Measurements from ENCODE around the gene FGD1. TPM values are rescaled to one million over a fixed set of nuclear protein-coding genes. Genes with fewer than 3 reads are reported as not detected.

Gene FGD1
- total and polyA plus RNA-seq, 2 of the 4 experiments (the other 2 are of a cell fraction), result 2.0 to 12.3 TPM

DNA sequence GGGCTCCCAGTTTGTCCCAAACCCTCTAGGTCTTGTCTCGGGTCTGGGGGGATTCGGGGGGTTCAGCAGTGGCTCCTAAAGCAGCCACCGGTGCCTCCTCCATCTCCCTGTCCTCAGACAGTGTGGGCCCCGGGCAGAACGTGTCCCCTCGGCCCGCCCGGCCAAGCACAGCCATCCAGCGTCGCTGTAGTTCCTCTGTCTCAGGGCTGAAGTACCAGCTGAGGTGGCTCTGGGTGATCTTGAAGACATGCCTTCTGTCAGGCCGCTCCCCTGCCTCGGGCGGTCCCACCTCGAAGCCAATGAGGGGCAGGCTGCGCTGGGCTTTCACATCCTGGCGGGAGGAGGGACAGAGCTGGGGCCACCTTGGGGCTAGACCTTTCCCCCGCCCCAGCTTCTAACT lies 50.0 kb downstream of the FGD1 start:
- Histone ChIP-seq H3K18ac (ENCODE audit: low read depth, low read length) (no peak overlapping the region), H2BK5ac (ENCODE audit: low read depth, low read length, poor library complexity, severe bottlenecking) (no peak overlapping the region), H2AK9ac (replicated peaks; ENCODE audit: low read depth, low read length, poor library complexity) (no peak overlapping the region), H3K23ac (ENCODE audit: low read depth, low read length) (no peak overlapping the region), H3K9ac (ENCODE audit: low read depth, low read length) (no peak overlapping the region), H4K8ac (ENCODE audit: low read depth in 2 of 2, low read length in 2 of 2) (no peak overlapping the region), H3K79me1 (ENCODE audit: low read depth in 1 of 2, low read length in 2 of 2) (peaks cover 3 to 10% of the 10 kb centered on the region in 2 experiments; a peak in 3 of 4 replicates), H4K5ac (ENCODE audit: low read depth, low read length) (no peak overlapping the region), H3K56ac (ENCODE audit: extremely low read depth, insufficient read depth, low read length) (no peak overlapping the region), H3K4ac (ENCODE audit: low read depth, low read length) (no peak overlapping the region), H3K14ac (replicated peaks; ENCODE audit: low read depth, low read length) (no peak overlapping the region), H3K4me1 (ENCODE audit: control insufficient read depth, insufficient read depth, low read length) (no peaks in the 10 kb centered on the region), H3K4me3 (ENCODE audit: insufficient read depth, low read depth, low read length) (no peak overlapping the region), H2AFZ (replicated peaks; ENCODE audit: low read length, poor library complexity) (peak overlapping the region; percentile 49), H4K20me1 (ENCODE audit: insufficient read depth, low read length) (peaks cover 3% of the 10 kb centered on the region; the same call in 1 of the 2 replicates), H2BK15ac (ENCODE audit: low read depth, low read length) (no peak overlapping the region), H3K9me3 (ENCODE audit: control insufficient read depth, insufficient read depth, low read length) (no peaks in the 10 kb centered on the region), H2AK5ac (ENCODE audit: low read depth, low read length) (no peak overlapping the region), H3K4me2 (ENCODE audit: low read depth, low read length) (no peak overlapping the region), H3K9me1 (ENCODE audit: insufficient read depth, low read length) (no peaks in the 10 kb centered on the region), H3K27me3 (ENCODE audit: control insufficient read depth, insufficient read depth, low read length) (peaks cover 4% of the 10 kb centered on the region; the same call in 1 of the 2 replicates), H4K91ac (ENCODE audit: insufficient read depth, low read depth, low read length) (no peak overlapping the region), H3K36me3 (ENCODE audit: control insufficient read depth, insufficient read depth, low read length) (peaks cover 20% of the 10 kb centered on the region; the same call in 1 of the 2 replicates), H3K27ac (ENCODE audit: insufficient read depth, low read length) (no peak overlapping the region), H2BK20ac (ENCODE audit: low read depth, low read length) (no peak overlapping the region), H2BK120ac (ENCODE audit: low read depth, low read length) (no peak overlapping the region)
- ATAC-seq (ENCODE audit: low read depth) (no peak), DNase-seq (no peak)
- dilution Hi-C loops (cut with HindIII; ENCODE audit: low sequenced_read_pairs, unreplicated experiment) (no loop called here), in situ Hi-C loops (cut with MboI; ENCODE audit: low sequenced_read_pairs) (loop anchor here (25.0 kb wide), 1 partner anchor 409 kb away; the partner anchor contains the start of gene PHF8), intact Hi-C loops (cut with micrococcal nuclease) (loop anchor here (10.0 kb wide), 1 partner anchor 201 kb away; no protein-coding TSS in a partner anchor)
- TF ChIP-seq RFX5 (IDR thresholded peaks at IDR 0.05; ENCODE audit: low read depth, low read length) (no peak), RAD21 (IDR thresholded peaks at IDR 0.05; ENCODE audit: low read length) (no peak), NFE2L2 (IDR thresholded peaks at IDR 0.05; ENCODE audit: low read depth, low read length) (no peak), POLR2A (IDR thresholded peaks at IDR 0.05; ENCODE audit: low read depth, low read length) (no peak), SMC3 (IDR thresholded peaks at IDR 0.05; ENCODE audit: low read depth, low read length) (no peak), RCOR1 (IDR thresholded peaks at IDR 0.05; ENCODE audit: insufficient replicate concordance, low read length) (no peak)
- TF ChIP-seq, protein P1, sequence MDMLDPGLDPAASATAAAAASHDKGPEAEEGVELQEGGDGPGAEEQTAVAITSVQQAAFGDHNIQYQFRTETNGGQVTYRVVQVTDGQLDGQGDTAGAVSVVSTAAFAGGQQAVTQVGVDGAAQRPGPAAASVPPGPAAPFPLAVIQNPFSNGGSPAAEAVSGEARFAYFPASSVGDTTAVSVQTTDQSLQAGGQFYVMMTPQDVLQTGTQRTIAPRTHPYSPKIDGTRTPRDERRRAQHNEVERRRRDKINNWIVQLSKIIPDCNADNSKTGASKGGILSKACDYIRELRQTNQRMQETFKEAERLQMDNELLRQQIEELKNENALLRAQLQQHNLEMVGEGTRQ (IDR thresholded peaks at IDR 0.05; ENCODE audit: low read depth, low read length), result no peak
- TF ChIP-seq, protein P2, sequence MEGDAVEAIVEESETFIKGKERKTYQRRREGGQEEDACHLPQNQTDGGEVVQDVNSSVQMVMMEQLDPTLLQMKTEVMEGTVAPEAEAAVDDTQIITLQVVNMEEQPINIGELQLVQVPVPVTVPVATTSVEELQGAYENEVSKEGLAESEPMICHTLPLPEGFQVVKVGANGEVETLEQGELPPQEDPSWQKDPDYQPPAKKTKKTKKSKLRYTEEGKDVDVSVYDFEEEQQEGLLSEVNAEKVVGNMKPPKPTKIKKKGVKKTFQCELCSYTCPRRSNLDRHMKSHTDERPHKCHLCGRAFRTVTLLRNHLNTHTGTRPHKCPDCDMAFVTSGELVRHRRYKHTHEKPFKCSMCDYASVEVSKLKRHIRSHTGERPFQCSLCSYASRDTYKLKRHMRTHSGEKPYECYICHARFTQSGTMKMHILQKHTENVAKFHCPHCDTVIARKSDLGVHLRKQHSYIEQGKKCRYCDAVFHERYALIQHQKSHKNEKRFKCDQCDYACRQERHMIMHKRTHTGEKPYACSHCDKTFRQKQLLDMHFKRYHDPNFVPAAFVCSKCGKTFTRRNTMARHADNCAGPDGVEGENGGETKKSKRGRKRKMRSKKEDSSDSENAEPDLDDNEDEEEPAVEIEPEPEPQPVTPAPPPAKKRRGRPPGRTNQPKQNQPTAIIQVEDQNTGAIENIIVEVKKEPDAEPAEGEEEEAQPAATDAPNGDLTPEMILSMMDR (conservative IDR thresholded peaks at IDR 0.05; ENCODE audit: low read depth, low read length), result no peak
- ChIA-PET POLR2A (ENCODE audit: unreplicated experiment) (no interaction called here), CTCF (no interaction called here)
- WGBS, 2 experiments (ENCODE audit: extremely low coverage in 2 of 2, insufficient read length in 1 of 2), result no CpG with 5 or more reads among the region's 17 CpGs
- BruUV-seq (replicated peaks), result no TSS peak
